ENCODE data around the gene SH3RF2.

Gene SH3RF2

DNA sequence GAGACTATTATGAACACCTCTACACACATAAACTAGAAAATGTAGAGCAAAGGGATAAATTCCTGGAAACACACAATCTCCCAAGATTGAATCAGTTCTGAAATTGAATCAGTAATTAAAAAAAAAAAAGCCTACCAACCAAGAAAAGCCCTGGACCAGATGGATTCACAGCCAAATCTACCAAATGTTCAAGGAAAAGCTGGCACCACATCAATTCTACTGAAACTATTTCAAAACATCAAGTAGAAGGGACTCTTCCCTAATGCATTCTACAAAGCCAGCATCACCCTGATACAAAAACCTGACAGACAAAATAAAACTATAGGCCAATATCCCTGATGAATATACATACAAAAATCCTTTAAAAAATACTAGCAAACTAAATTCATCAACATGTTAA, 38.2 kb upstream of the SH3RF2 start:
- Histone ChIP-seq H2AFZ (ENCODE audit: low read depth) (no peak overlapping the region), H3K27ac (no peak overlapping the region), H3K4me2 (no peak overlapping the region), H3K4me1 (ENCODE audit: low read depth, poor library complexity, severe bottlenecking) (no peaks in the 10 kb centered on the region), H3K27me3 (ENCODE audit: insufficient read depth, low read depth) (no peaks in the 10 kb centered on the region), H3K36me3 (ENCODE audit: insufficient read depth) (no peaks in the 10 kb centered on the region), H3K79me2 (ENCODE audit: insufficient read depth, low read depth) (no peaks in the 10 kb centered on the region), H3K9ac (no peak overlapping the region), H4K20me1 (ENCODE audit: insufficient read depth) (no peaks in the 10 kb centered on the region), H3K4me3 (IDR thresholded peaks at IDR 0.05; ENCODE audit: insufficient read depth, low read depth, low read length) (no peak overlapping the region)
- TF ChIP-seq, protein P1, sequence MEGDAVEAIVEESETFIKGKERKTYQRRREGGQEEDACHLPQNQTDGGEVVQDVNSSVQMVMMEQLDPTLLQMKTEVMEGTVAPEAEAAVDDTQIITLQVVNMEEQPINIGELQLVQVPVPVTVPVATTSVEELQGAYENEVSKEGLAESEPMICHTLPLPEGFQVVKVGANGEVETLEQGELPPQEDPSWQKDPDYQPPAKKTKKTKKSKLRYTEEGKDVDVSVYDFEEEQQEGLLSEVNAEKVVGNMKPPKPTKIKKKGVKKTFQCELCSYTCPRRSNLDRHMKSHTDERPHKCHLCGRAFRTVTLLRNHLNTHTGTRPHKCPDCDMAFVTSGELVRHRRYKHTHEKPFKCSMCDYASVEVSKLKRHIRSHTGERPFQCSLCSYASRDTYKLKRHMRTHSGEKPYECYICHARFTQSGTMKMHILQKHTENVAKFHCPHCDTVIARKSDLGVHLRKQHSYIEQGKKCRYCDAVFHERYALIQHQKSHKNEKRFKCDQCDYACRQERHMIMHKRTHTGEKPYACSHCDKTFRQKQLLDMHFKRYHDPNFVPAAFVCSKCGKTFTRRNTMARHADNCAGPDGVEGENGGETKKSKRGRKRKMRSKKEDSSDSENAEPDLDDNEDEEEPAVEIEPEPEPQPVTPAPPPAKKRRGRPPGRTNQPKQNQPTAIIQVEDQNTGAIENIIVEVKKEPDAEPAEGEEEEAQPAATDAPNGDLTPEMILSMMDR (conservative IDR thresholded peaks at IDR 0.05; ENCODE audit: low read depth, low read length): no peak

GRCh38 chr5:145902421-145902820, 34.0 kb upstream of the SH3RF2 start:
- Histone ChIP-seq H3K4me1 (ENCODE audit: low read depth, poor library complexity, severe bottlenecking) (no peaks in the 10 kb centered on the region), H3K27ac (no peak overlapping the region), H3K27me3 (ENCODE audit: insufficient read depth, low read depth) (no peaks in the 10 kb centered on the region), H3K36me3 (ENCODE audit: insufficient read depth) (no peaks in the 10 kb centered on the region), H3K79me2 (ENCODE audit: insufficient read depth, low read depth) (no peaks in the 10 kb centered on the region), H4K20me1 (ENCODE audit: insufficient read depth) (no peaks in the 10 kb centered on the region), H3K4me3 (IDR thresholded peaks at IDR 0.05; ENCODE audit: insufficient read depth, low read depth, low read length) (no peak overlapping the region), H3K4me2 (no peak overlapping the region), H3K9ac (no peak overlapping the region), H2AFZ (ENCODE audit: low read depth) (no peak overlapping the region)
- TF ChIP-seq, protein P1 (conservative IDR thresholded peaks at IDR 0.05; ENCODE audit: low read depth, low read length): no peak

DNA sequence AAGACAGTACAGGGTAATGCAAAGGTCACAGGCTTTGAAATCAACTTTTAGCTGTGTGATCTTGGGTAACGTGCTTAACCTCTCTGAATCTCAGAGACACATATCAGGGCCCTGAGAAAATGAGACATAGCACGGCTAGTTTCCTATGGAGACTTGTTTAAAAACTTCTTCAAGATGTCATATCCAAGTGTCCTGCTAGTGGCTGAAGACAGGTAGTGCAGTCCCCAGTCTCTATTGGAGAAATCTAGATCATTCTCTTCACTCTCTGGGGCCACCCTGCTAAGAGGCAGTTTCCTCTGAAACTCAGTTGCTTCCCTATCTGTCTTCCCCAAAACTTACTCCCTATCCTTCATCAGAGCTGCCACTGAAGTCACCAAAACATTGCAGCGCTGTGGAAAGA, 33.3 kb upstream of the SH3RF2 start:
- Histone ChIP-seq H3K79me2 (ENCODE audit: insufficient read depth, low read depth) (no peaks in the 10 kb centered on the region), H3K27me3 (ENCODE audit: insufficient read depth, low read depth) (no peaks in the 10 kb centered on the region), H3K9ac (no peak overlapping the region), H4K20me1 (ENCODE audit: insufficient read depth) (no peaks in the 10 kb centered on the region), H2AFZ (ENCODE audit: low read depth) (no peak overlapping the region), H3K4me1 (ENCODE audit: low read depth, poor library complexity, severe bottlenecking) (no peaks in the 10 kb centered on the region), H3K36me3 (ENCODE audit: insufficient read depth) (no peaks in the 10 kb centered on the region), H3K4me2 (no peak overlapping the region), H3K27ac (no peak overlapping the region), H3K4me3 (IDR thresholded peaks at IDR 0.05; ENCODE audit: insufficient read depth, low read depth, low read length) (no peak overlapping the region)
- TF ChIP-seq, protein P1 (conservative IDR thresholded peaks at IDR 0.05; ENCODE audit: low read depth, low read length): no peak; the same call in 1 of the 2 replicates

GRCh38 chr5:145903867-145904266, 32.5 kb upstream of the SH3RF2 start:
- H3K4me2 ChIP-seq: no peak overlapping the region

More at GRCh38 chr5:145903867-145904266, 32.5 kb upstream of the SH3RF2 start:
- Histone ChIP-seq H3K4me1 (ENCODE audit: low read depth, poor library complexity, severe bottlenecking) (no peaks in the 10 kb centered on the region), H3K36me3 (ENCODE audit: insufficient read depth) (no peaks in the 10 kb centered on the region), H3K79me2 (ENCODE audit: insufficient read depth, low read depth) (no peaks in the 10 kb centered on the region), H3K9ac (no peak overlapping the region), H4K20me1 (ENCODE audit: insufficient read depth) (no peaks in the 10 kb centered on the region), H3K4me3 (IDR thresholded peaks at IDR 0.05; ENCODE audit: insufficient read depth, low read depth, low read length) (no peak overlapping the region), H3K27ac (no peak overlapping the region), H3K27me3 (ENCODE audit: insufficient read depth, low read depth) (no peaks in the 10 kb centered on the region), H2AFZ (ENCODE audit: low read depth) (no peak overlapping the region)
- TF ChIP-seq, protein P1 (conservative IDR thresholded peaks at IDR 0.05; ENCODE audit: low read depth, low read length): no peak

Measured in KMS-11 (cell line).